H54 (cell line): ENCODE measurements around the gene SPDYE4.
"Not testable (repeated sequence)": the region's sequence is repeated elsewhere in the genome, so short reads cannot be mapped to it uniquely, and the experiment has no call there.

Experiments used
- DNase-seq: peaks from one replicate; pipeline ENCODE4 v3.0.0; 2011; ENCODE audit warnings: low spot score, mixed read lengths; ENCODE audit not compliant: insufficient read length
- FAIRE-seq: peaks from 3 replicates; lab custom pipeline; 2011; peaks lifted over from hg19 to GRCh38; lab: Jason Lieb, UNC
- POLR2A ChIP-seq: IDR thresholded peaks from 2 replicates; pipeline ENCODE4 v1.6.1; 2011; ENCODE audit warnings: low read depth, mild to moderate bottlenecking, low read length

The SPDYE4 gene, protein sequence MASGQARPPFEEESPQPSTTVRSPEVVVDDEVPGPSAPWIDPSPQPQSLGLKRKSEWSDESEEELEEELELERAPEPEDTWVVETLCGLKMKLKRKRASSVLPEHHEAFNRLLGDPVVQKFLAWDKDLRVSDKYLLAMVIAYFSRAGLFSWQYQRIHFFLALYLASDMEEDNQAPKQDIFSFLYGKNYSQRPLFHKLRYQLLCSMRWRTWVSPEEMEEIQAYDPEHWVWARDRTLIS

DNA sequence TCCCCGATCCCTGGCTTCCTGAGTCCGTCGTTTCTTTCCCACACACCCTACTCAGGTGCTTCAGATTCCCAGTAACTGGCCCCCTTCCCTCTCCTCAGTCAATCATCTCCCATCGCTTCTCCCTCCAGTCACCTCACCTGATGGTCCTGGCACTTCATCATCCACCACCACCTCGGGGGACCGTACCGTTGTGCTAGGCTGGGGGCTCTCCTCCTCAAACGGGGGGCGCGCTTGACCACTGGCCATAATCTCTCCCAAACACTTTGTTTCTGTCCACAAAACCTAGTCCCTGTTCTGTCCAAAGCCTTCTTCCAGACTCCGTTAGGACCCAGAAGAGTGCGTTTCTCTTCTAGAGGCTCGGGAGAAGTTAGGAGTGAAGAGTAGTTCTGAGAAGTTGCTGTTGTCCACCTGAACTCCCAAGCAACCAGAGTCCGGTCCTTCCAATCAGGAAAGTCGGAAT, at the start of gene SPDYE4:
Gene SPDYE4, minus strand, starts transcription at position 410 of the 460 bp plus-strand sequence. Its CDS starts 164 bp downstream, at position 246.
- no peak for DNase-seq
- no peak for FAIRE-seq
- TF ChIP-seq POLR2A: no peak

DNA sequence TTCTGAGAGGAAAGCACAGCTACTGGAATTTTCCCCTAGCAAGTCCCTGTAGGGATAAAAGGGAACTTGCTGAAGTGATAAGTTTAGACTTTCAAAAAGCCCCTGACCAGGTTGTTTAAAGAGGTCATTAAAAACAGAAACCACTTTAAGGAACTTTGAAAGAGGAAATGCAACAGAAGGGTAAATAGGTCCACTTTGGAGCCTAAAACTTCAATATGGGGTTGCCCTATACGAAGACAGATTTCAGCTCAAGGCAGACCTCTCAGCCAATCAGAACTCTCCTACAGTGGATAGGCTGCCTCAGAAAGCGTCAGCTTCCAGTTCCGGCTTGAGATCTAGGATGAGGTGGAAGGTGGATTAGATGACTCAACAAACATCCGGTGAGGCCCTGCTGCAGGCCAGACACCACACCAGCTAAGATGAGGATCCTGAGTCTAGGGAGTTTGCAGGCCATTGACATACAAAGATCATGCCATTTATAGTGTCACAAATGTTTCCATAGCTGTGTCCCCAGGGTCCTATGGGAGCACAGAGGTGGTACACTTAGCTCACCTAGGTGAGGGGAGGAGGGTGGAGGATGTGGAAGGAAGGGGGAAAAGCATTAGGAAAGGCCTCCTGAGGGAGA, 48.7 kb upstream of the SPDYE4 start:
- peak; percentile 25 for DNase-seq
- no peak for FAIRE-seq
- no peak for TF ChIP-seq POLR2A

DNA sequence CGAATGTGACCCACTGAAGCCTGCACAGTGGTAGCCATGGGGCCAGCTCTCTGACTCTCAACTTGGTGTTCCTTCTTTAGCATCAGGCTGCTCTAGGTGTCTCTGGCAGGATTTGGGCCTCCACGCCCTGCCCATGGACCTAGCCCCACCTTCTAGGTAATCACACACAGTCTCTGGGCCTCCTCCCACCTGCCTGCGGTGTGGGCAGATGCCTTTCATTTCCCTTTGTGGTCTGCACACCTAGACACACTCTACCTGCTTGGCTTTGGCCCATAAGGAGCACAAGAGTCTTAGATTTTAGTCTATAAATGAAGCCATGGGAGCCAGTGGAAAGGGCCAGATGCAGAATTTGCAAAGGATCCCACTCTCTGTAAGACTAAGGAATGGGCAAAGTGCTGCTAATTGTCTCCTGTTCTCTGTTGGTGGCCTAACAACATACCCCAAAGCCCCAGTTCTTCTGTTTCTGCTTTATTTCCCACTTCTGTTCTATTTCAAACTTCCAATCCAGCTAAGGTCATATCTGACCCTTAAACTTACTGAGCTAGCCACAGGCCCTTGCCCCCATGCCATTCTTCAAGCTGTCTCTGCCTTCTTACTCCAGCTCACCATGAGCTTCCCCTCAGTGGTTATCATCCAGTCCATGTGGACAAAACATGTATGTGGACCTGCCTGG, 48.0 kb upstream of the SPDYE4 start:
- TF ChIP-seq POLR2A: no peak
- DNase-seq (no peak), FAIRE-seq (no peak)

DNA sequence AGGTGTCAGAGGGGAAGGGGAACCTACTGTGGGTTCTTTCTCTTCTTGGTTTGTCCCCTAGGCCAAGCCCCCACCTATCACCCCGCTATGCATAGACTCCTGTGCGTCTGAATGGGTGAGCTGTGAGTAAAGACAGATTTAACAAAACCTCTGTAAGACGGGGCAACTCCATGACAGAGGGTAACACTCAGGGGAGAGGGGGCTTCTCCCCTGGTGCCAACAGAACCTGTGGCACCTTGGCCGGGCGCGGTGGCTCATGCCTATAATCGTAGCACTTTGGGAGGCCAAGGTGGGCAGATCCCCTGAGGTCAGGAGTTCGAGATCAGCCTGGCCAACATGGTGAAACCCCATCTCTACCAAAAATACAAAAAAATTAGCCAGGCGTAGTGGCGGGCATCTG, 47.0 kb upstream of the SPDYE4 start:
- not testable (repeated sequence) for FAIRE-seq

DNA sequence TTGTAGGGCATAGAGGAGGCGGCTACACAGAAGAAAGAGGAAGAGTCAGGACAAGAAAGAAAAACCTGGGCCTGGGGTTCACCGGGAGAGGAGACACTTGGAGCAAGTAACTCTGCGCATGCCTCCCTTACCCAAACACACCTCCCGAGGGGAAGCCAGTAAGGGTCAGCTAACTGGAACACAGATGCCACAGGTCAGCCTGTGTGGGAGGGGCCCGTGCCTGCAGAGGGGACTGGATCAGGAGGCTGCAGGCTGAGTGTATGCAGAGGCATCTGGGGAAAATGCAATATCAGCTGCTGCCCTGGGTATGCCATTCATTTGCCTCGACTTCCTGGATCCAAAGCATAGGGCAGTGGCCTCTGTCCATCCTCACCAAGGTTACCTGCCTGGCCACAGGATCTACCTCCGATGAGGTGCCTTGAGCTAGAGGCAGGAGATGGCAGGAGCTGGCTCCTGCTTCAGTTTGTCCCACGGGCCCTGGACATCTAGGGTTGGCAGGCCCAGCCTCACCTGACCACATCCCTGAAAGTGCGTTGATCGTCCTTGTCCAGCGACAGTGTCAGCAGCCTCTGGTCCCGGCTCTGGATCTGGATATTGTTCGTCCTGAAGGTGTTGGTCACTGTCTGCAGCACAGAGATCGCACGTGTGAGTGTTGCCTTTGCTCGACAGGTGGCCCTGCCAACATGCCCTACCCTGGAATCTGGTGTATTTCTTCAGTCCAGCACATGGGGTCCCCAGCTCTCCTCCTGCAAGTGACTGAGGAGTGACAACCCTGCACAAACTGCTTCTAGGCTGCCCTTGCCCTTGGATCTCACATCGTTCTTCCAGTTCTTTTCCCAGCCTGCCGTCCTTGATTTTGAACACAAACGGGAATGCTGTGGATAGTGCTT, 45.4 kb upstream of the SPDYE4 start:
- TF ChIP-seq POLR2A: no peak
- FAIRE-seq (no peak), DNase-seq (no peak)

More for the DNA sequence above, 47.0 kb upstream of the SPDYE4 start:
- not testable (repeated sequence) for DNase-seq

DNA sequence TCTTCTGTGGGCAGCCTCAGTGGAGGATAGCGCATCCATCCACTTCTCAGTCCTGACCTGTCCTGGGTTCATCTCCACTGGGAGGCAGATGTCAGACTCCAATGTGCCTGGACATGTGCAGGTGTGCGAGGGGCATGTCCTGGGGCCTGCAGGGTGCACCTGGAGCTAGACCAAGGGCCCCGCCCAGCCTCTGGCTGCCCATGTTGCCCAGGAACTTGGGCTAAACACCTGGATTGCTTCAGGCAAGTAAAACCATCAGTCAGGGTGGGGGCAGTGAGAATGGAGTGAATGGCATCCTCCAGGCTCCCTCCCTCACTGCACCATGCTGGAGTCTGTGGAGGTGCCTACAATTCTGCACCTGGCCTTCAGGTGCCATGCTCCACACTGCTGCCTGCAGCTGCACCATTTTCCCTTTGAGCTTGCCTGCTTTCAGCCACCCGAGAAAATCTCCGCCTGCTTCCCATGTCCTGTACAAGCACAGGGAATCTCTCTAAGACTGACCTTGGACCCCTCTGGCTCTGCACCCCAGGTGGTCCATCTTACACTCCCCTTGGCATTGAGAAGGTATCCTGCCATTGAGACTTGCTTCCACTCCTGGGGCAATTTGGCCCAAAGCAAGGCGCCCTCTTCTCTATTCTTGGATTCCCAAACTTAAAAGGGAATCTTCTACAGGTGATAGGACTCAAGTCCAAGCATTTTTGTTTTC, 42.9 kb upstream of the SPDYE4 start:
- no peak for TF ChIP-seq POLR2A
- DNase-seq: no peak
- FAIRE-seq: no peak

DNA sequence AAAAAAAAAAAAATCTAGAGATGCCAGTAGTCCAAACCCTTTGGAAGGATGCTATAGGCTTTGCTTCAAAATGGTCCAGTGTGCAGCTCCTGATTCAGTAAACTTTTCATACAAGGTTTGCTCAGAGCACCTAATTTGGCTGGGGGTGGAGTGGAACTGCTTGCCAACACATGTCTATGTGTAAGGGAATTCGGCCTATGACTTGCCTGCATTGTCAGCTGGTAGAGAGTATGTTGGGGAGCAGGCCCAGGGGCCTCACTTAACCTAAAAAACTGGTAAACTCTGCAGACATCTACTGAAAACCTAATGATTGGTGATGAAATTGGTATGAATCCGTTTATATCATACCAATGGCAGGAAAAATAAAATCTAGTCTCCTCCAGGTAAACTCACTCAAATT, 42.3 kb upstream of the SPDYE4 start:
- no peak for TF ChIP-seq POLR2A
- FAIRE-seq: no peak

DNA sequence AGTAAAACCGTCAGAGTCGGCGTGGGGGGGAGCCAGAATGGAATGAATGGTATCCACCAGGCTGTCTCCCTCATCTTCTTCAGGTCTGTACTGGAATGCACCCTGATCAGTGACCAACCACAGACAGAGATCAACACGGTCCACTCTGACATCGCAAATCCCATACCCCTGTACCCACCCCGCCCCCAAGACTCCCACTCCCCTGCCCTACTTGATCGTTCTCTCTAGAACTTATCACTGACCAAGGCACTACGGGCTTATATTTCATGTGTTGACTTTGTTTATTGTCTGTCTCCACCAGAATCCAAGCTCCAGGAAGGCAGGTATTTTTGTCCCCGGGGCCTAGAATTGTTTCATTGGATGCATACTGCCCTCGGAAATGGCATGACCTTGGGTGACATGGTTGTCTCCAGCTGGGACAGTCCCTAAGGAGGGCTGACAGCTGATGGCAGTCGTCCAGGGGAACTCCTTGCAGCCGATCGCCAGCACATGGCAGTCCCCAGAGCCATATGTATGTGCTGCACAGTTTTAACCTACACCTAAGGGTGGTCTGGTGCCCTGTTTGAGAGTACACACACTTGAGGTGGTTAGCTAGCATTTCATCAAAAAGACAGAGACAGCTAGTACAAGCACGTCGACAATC, 41.3 kb upstream of the SPDYE4 start:
- DNase-seq (no peak), FAIRE-seq (no peak)
- no peak for TF ChIP-seq POLR2A

More for the DNA sequence above, 42.3 kb upstream of the SPDYE4 start:
- no peak for DNase-seq

DNA sequence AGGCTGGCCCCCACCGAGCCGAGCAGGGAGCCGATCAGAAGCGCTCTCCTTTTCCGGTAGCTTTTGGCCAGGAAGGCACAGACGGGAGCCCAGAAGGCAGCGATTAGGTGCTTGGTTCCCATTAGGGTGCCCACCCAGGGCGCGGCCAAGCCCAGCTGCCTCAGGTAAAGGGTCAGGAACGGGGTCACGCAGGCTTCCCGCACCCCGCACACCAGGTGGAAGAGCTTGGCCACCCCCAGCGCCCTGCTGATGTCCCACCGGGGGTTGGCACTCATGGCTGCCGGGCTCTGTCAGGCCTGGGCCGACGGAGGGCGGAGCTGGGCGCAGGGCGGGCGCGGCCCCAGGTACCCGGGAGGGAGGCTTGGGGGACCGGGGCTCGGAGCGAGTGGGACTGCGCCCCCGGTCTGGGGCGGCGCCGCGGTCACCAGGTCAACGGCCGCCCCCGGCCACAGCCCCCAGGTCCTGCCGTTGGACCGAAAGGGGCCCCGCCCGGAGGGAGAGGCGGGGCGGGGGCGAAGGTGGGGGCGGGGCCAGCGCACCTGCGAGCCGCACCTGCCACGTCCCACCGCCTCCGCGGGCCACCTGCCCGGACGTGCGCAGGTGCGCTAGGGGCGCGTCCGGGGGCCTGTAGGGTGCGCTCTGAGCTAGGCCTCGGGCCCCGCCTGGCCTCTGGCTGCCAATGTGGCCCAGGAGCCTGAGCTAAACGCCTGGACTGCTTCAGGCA, 40.7 kb upstream of the SPDYE4 start, which contains the start of gene MFSD6L:
Gene MFSD6L, minus strand, starts transcription at position 520 of the 724 bp plus-strand sequence. Its CDS starts 245 bp downstream, at position 275.
- no peak for TF ChIP-seq POLR2A
- no peak for DNase-seq
- FAIRE-seq: no peak

DNA sequence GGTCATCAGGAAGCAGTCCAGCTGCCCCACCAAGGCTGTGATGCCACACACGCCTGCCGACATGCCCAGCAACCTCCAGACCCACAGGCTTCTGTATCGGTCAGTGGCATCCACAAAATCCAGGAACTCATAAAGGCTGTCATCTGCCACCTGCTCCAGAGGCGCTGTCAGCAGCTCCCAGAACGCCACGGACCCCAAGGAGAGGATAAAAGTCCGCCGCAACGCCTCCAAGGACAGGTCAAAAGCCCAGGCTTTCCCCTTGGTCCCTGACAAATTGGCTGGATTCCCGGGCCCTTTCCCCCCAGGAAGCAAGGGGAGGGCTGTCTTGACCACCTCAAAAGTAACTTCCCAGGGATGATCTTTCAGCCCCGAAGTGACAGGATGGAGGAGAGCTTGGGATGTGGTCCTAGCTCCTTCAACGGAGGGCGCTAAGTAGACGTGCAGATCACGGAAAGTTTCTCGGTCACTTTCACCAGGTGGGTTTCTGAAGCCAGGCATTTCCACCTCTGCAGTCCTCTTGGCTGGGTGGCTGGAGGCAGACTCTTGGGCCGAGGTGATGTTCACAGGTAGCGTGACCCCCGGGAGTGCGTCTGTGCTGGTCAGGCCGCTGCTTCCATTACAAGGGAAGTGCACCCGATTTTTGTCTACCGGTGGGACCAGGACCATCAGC, 40.0 kb upstream of the SPDYE4 start:
- no peak for TF ChIP-seq POLR2A
- DNase-seq (no peak), FAIRE-seq (no peak)

DNA sequence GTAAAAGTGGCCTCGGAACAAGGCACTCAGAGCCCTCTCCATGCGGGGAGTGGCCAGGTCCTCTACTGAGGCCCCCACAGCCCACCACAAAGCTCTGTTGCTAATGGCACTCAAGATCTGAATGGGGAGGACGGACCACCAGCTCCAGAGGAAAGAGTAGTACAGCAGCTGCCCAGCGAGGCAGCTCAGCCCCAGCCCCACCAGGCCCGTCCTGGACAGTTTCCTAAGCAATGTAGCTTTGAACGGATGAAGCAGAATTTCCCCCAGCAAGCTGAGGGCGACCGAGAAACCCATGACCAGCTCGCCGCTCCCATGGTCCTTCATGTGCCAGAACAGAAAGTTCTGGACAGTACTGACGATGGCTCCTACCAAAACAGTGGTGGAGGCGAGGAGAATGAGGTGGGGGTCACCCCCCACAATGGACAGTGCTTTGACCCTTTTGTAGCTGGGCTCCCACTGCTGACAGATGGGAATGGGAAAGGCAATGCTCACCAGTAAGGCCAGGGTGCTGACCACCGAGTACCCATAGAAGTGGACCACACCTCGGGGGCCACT, 39.4 kb upstream of the SPDYE4 start:
- no peak for FAIRE-seq
- no peak for TF ChIP-seq POLR2A
- DNase-seq: no peak

DNA sequence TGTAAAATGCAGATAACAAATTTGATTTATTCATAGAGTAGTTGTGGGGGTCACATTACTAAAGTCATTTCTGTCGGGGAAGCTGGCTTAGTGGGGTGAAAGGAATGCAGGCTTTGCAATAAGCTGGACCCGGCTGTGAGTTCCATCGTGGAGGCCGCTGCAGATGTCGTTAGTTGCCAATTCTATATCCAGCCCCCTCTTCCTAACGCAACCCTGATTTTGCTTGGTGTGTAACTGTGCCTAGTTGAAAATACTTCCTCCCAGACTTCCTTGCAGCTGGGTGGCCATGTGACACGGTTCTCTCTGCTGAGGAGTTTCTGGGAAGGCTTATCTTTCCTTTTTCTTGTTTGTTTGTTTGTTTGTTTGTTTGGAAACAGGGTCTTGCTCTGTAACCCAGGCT, 36.3 kb upstream of the SPDYE4 start:
- no peak for FAIRE-seq
- DNase-seq: no peak
- no peak for TF ChIP-seq POLR2A
